Stimulated activated CD8-positive, alpha-beta memory T cell treated with anti-CD3 and anti-CD28 coated beads, Interleukin-12 subunit alpha, Interleukin-12 subunit beta, amount 100 ng/mL, for 24 hours (primary cell): ENCODE results near the gene PAMR1.
"Not testable (repeated sequence)": the region's sequence is repeated elsewhere in the genome, so short reads cannot be mapped to it uniquely, and the experiment has no call there.

Experiments
- DNase-seq: peaks from one replicate; pipeline ENCODE4 v3.0.0-alpha.2; 2020; ENCODE audit errors: extremely low read depth

The PAMR1 gene, protein sequence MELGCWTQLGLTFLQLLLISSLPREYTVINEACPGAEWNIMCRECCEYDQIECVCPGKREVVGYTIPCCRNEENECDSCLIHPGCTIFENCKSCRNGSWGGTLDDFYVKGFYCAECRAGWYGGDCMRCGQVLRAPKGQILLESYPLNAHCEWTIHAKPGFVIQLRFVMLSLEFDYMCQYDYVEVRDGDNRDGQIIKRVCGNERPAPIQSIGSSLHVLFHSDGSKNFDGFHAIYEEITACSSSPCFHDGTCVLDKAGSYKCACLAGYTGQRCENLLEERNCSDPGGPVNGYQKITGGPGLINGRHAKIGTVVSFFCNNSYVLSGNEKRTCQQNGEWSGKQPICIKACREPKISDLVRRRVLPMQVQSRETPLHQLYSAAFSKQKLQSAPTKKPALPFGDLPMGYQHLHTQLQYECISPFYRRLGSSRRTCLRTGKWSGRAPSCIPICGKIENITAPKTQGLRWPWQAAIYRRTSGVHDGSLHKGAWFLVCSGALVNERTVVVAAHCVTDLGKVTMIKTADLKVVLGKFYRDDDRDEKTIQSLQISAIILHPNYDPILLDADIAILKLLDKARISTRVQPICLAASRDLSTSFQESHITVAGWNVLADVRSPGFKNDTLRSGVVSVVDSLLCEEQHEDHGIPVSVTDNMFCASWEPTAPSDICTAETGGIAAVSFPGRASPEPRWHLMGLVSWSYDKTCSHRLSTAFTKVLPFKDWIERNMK

DNA sequence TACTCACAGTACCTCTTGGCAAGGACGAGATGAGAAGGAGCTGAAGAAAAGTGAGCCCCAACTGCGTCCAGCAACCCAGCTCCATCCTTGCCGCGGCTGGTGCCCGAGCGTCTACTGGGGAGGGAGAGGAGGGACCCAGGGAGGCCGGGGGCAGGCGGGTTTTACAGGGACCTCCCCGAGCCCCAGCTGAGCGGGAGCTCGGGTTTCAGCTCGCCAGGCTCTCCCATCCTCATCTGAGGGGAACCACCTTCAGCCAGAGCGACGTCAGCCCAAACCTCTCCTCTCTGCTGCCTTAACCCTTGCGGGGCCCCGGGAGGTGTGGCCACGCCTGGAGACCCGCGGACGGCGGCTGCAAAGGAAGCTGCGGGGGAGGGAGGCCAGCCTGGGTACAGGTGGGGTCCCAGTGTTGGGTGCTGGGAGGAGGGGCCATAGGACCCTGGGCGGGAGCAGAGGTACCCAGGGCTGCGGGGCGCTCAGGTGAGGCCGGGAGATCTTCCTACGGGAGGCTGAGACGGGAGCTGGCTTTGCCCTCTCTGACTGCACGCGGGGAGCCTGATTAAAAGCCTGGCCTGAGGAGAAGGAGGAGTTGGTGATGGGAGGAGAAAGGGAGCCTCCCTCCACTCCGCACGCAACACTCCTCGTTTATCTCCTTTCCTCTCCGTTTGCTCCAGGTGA, at the start of gene PAMR1:
PAMR1 (minus strand) TSS at position 116 of the 675 bp plus-strand sequence; CDS start at position 85, 31 bp downstream.
- no peak for DNase-seq

DNA sequence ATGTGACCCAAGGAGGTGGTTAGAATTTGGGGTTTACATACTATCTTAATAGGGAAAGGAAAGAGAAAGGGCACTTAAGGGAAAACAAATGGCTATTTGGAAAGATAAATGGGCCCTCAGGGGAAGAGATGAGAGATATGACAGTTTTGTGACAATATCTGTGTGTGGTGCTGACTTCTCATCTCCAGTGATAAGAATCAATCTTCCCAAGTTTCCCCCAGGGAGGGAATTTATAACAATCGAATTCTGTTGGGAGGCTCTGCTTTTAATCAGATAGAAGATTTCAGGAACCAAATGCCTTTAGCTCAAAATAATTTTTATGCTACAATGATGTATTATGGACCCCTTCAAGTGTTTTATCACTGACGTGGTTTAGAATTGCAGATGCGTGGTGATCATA, 46.3 kb upstream of the PAMR1 start:
- no peak for DNase-seq

DNA sequence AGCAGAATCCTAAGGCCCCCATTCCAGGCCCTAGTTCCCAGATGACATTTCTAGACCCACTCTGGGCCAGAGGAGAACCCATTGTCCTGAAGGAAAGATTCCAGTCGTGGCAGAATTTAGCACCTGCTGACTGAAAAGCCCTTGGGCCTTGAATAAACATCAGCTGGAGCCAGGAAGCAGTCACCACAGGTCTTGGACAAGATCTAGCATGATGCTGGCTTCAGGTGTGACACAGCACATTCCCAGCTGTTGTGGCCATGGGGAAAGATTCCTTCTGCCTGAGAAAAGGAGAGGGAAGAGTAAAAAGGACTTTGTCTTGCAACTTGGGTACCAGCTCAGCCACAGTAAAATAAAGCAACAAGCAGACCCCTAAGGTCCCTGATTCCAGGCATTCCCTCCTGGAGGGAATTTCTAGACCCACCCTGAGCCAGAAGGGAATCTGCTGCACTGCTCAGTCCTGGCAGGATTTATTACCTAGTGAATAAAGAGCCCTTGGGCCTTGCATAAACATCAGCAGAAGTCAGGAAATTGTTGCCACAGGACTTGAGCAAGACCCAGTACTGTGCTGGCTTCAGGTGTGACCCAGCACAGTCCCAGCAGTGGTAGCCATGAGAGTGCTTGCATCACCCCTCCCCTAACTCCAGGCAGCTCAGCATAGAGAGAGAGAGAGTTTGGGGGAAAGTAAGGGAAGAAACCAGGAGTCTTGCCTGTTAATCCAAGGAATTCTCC, 42.5 kb upstream of the PAMR1 start:
- no peak for DNase-seq

DNA sequence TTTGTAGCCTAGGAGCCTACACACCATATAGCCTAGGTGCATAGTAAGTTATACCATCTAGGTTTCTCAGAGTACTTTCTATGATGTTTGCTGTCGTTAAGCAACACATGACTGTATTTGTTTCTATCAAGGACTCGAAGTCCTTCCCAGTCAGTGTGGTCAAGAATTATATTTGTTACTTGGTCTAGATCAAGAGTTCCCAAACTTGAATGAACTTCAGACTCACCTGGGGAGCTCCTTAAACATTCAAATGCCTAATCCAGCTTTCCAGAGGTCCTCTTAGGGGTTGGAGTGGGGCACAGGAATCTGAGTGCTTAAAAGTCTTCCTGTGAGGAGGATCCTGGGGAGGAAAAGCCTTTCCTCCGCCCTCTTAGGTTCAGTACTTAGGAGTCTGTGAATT, 41.5 kb upstream of the PAMR1 start:
- DNase-seq, result no peak

DNA sequence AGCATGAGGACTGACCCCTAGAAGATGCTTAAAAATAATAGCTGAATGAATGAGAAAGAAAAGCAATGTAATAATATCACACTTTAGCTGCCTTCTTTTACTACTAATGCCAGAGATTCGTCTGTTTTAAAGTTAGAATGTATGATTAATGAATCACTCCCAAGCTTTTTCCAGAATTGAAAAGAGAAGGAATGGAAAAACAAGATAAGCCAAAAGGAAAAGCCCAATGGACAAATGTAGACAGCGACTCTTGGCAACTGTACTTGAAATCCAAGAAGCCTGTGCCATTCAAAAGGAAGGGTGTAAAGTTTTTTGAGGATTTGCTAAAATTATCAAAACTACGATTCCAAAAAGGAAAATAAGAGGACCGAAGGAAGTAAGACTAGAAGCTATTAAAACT, 40.8 kb upstream of the PAMR1 start:
- no peak for DNase-seq

DNA sequence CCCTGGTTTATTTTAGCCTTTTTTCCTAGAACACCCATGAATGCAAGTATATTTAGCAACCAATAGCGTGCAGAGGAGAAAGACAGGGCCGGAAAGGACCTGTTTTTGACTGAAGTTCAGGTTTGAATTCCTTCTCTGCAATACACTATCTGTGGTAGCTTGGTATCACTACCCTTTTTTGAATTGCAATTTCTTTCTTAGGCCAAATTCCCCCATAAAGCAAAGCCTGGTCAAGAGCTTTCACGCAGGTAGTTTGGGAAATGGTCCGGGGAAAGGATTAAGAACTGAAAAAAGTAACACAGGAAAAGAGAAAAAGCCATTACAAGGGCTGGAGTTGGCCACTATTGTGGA, 38.8 kb upstream of the PAMR1 start:
- DNase-seq, result no peak

DNA sequence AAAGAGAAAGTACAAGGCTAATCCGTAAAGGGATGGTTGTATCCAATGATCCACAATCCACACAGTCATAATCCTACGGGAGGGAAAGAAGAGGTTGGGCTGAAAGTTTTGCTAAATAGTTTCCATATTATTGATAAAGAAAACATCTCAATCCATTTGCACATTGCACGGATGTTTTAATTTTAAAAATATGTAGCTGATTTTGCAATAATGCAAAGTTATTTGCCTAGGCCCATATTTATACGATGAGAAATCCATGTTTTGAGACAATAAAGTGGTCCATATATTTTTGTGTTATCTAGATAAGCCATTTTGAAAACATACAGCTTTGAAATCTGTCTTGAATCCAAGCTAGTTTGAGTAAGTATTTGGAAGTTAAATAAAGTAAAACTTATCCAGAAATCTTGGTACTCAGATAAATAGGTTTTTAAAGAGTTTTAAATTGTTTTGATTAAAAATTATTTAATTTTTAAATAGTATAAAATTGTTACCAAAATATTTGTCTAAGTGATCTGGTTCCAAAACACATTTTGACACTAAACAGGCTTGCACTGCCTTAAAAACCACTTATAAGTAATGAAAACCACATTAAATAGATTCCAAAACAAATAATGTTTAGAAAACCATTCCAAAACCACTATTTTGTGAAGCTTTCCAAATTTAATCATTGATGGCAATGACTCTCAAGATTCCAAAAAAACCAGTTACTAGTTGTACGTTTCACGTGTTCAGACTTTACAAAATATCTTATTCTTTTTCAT, 38.2 kb upstream of the PAMR1 start:
- no peak for DNase-seq

DNA sequence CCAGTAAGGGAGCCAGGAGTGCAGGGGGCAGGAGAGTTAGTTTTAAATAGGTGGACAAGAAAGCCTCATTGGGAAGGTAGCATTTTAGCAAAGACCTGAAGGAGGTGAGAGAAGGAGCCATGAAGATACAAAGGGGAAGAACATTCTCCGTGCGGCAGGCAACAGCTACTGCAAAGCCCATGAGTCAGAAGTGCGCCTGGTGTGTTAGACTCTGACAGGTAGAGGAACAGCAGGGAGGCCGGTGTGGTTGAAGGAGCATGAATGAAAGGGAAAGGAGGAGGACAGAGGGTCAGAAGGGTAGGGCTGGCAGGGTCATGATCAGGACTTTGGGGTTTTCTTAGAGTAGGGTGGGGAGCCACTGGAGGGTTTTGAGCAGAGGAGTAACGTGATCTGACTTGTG, 34.5 kb upstream of the PAMR1 start:
- no peak for DNase-seq

DNA sequence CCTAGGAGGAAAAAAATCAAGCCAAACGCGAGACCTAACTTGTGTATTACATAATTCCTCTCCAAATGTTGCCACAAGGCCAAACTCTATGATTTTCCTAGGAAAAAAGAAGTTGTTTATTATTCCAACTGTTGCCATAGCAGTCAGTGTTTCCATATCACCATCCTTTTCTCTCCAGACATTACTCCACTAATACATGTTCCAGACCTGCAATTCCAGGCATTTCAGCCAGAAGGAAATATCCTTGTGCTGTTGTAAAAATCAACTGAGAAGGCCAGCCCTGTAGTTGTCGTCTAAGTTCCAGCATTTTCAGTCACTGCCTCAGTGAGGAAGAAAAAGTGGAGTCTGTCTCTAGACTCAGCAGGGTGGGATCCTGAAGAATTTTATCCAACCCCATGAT, 33.1 kb upstream of the PAMR1 start:
- DNase-seq, result no peak

DNA sequence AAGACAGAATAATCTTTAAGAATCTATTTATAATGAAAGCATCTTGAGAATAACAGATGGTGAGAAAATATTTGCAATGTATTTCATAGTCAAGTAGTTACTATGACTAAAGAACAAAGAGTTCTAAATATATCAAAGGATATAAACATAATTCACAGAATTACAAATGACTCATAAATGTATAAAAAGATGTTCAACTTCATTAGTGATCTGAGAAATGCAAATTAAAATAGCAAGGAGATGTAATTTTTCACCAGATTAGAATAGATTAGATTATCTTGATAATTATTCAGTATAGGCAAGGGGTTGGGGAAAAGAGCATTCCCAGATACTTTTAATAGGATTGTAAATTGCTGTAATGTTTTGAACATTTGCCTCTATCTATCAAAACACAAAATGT, 30.1 kb upstream of the PAMR1 start:
- DNase-seq, result no peak

DNA sequence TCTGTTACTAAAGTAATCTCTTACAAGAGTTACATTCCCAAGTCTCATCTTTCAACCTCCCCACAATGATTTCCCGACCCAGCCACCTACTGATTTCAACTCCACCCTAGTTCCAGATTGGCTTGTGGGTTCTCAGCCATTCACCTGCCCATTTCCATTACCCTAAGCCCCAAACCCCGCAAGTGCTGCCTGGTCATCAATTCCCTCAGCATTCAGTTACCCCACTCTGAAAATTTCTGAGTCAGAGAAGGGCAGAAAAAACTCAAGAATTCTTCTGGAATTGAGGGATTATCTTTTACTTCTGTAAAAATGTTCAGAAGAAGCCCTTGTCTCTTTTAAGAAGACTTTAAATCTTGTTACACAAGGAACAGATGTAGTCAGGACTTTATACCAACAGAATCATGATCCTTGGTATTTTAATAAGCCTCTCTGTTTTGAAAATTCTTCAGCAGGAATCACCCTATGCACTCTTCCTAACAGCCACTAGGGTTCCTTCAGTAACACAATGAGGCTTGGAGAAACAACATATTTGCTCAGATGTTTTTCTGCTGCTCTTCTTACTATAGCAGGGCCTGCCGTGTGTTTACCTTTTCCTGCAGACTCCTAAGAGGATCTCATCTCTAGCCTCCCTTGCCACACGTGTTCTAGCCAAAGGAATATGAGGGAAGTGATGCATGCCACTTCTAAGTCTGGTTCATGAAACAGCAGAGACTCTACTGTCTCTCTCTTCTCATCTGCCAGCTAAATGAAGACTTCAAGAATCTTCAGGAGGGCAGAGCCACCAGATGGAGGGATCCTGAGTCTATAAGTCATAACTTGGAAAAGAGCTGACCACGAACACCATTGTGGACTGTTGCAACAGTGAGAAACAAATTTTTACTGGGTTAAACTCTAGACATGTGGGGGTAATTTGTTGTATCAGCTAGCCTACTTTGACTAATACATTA, 29.3 kb upstream of the PAMR1 start:
- no peak for DNase-seq

DNA sequence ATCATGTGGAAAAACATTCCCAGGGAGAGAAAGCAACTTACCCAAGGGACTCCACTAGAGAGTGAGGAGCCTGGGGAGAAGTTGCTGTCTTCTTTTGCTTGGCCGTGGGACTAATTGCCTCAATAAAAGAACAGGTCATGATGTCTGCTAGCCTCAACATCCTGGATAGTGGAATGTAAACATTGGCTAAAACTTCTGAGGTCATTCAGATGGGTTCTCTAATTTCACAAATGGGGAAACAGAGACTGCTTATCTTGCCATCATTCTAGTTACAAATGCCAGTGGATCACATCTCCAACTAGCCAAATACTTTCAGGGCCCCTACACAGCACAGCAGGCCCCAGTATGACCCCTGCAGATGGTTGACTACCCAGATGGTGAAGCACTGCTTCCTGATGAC, 28.4 kb upstream of the PAMR1 start:
- no peak for DNase-seq

DNA sequence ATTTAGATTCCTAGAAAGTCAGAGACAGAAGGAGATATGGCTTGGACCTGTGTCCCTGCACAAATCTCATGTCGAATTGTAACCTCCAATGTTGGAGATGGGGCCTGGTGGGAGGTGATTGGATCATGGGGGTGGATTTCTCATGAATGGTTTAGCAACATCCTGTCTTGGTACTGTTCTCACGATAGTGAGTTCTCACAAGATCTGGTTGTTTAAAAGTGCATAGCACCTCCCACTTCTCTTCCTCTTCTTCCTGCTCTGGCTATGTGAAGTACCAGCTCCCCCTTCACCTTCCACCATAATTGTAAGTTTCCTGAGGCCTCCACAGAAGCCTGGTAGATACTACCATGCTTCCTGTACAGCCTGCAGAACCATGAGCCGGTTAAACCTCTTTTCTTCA, 27.6 kb upstream of the PAMR1 start:
- DNase-seq, result no peak

DNA sequence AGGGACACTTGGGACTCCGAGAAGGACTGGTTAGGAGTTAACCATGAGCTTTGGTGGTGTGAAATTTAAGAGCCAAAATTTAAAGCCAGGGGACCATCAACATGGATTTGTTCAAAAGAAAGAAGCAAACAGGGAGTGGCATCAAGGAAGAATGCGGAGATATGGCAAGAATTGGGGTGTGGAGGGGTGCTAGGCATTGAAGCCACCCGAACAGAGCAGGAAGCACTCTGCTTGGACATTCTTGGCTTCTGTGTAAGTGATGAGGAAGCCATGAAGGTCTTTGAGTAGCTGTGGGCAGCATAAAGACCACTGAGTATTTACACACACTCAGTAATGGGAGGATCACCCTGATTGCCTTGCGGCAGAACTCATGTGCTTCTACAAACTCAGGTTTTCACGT, 27.2 kb upstream of the PAMR1 start:
- DNase-seq, result no peak

DNA sequence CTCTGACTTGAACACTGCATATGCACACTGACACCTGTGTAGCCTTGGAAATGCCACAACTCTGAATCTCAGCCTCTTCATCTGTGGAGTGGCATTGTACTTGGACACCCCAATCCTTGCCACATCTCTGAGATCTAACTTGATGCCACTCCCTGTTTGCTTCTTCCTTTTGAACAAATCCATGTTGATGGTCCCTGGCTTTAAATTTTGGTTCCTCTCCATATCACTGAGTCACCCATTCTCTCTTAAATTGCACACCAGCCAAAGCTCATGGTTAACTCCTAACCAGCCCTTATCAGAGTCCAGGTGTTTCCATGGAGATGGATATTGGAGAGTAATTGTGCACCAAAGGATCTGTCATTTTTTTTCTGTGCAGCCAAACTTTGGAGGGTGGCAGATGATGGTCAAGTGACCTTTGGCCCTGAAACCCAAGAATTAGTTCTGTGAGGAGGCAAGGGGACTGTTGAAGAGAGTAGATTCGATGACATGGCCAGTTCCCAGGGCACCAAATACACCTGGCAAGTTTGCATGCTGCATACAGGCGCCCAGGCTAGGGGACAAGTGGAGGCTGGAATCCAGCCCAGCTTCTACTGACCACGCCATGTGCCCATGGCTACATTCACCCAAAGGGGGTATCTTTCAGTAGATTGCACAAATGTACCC, 25.1 kb upstream of the PAMR1 start:
- no peak for DNase-seq

DNA sequence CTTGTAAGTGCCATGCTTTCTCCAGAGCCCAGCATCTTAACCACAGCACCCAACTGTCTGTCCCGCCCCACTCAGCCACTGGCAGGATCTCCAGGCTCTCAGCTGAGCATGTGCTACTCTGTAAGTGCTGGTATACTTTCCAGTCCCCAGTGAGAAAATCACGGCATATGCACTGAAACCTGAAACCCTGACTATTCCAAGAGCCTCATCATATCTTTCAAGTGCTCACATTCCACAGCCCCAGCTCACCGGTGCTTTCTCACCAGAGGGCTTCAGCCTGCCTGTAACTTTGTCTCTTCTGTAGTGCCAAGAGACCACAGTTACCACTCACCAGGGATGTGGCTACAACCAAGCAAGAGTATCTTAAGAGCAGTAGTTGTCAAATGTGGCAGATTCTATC, 24.4 kb upstream of the PAMR1 start:
- no peak for DNase-seq

DNA sequence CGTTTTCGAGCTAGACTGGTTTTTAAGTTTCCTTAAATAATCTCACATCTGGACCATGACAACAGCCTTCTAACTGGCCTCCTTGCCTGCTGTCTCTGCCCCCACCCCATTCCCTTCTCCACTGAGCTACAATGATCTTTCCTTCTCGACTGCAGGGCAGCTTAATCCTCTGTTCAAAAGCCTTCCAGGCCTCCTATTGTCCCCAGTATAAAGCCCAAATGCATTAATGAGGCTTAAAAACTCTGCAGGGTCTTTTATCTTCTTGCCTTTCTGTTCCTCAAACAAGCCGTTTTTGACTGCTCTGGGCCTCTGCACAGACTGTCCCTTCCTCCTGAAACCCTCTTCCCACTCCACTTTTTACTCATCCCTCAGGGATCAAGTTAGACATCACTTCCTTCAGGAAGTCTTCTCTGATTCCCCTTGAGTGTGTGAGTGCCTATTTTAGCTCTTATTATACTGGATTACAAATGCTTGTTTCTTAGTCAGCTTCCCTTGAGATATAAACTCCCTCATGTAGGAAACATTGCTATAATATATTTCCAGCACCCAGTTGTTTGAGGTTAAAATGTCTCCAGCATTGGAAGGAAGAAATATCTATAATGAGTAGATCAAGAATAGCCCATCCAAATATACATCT, 23.6 kb upstream of the PAMR1 start:
- DNase-seq, result no peak

DNA sequence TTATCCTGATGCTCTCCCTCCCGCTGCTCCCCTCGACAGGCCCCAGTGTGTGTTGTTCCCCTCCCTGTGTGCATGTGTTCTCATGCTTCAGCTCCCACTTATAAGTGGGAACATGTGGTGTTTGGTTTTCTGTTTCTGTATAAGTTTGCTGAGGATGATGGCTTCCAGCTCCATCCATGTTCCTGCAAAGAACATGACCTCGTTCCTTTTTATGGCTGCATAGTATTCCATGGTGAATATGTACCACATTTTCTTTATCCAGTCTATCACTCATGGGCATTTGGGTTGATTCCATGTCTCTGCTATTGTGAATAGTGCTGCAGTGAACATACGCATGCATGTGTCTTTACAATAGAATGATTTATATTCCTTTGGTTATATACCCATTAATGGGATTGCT, 22.6 kb upstream of the PAMR1 start:
- DNase-seq, result not testable (repeated sequence)

DNA sequence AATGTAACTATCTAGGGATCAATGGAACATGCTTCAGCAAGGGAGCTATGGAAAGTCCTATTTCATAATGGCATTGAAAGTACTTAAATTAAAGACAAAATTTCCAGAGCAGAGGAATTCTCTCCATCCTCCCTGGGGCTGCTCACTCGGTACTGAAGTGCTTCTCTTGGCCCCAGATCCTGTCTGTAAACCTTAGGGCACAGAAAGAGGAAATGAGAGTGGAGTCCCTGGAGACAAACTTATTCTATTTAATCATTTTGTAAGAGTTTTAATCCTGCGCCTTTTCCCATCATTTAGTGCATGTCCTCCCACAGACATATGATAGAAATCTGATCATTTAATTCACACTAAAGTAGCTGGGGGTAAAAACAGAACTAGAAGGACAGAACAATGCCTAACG, 20.9 kb upstream of the PAMR1 start:
- no peak for DNase-seq
